ENCODE measurements around the gene TTYH1.

TTYH1 gene

GRCh38 chr19:54430306-54431254, 15.3 kb downstream of the TTYH1 start:
- no peak overlapping the region for H3K4me3 ChIP-seq (ENCODE audit: low read depth, low read length)
- TF ChIP-seq CTCF (IDR thresholded peaks at IDR 0.05; ENCODE audit: low read depth, low read length, missing control alignments) = no peak
- no peak for DNase-seq (ENCODE audit: low read depth)

GRCh38 chr19:54431255-54431838, 16.1 kb downstream of the TTYH1 start:
- no peak overlapping the region for H3K4me3 ChIP-seq (ENCODE audit: low read depth, low read length)
- no peak for TF ChIP-seq CTCF (IDR thresholded peaks at IDR 0.05; ENCODE audit: low read depth, low read length, missing control alignments)
- DNase-seq (ENCODE audit: low read depth) = no peak

GRCh38 chr19:54432144-54432738, 17.0 kb downstream of the TTYH1 start:
- H3K4me3 ChIP-seq (ENCODE audit: low read depth, low read length) = no peak overlapping the region
- no peak for TF ChIP-seq CTCF (IDR thresholded peaks at IDR 0.05; ENCODE audit: low read depth, low read length, missing control alignments)
- no peak for DNase-seq (ENCODE audit: low read depth)

- TF ChIP-seq CTCF (IDR thresholded peaks at IDR 0.05; ENCODE audit: low read depth, low read length, missing control alignments) = no peak
- H3K4me3 ChIP-seq (ENCODE audit: low read depth, low read length) = no peak overlapping the region
- no peak for DNase-seq (ENCODE audit: low read depth)
Measured at GRCh38 chr19:54433697-54434096, 18.4 kb downstream of the TTYH1 start.

- TF ChIP-seq CTCF (IDR thresholded peaks at IDR 0.05; ENCODE audit: low read depth, low read length, missing control alignments) = no peak
- no peak overlapping the region for H3K4me3 ChIP-seq (ENCODE audit: low read depth, low read length)
- no peak for DNase-seq (ENCODE audit: low read depth)
Measured at GRCh38 chr19:54434112-54434872, 19.0 kb downstream of the TTYH1 start.

- no peak overlapping the region for H3K4me3 ChIP-seq (ENCODE audit: low read depth, low read length)
- no peak for DNase-seq (ENCODE audit: low read depth)
- TF ChIP-seq CTCF (IDR thresholded peaks at IDR 0.05; ENCODE audit: low read depth, low read length, missing control alignments) = no peak
Measured at GRCh38 chr19:54434873-54435214, 19.6 kb downstream of the TTYH1 start.

Measured in GM12864 (cell line).